Measurements from ENCODE around the gene ACACB.

DNA sequence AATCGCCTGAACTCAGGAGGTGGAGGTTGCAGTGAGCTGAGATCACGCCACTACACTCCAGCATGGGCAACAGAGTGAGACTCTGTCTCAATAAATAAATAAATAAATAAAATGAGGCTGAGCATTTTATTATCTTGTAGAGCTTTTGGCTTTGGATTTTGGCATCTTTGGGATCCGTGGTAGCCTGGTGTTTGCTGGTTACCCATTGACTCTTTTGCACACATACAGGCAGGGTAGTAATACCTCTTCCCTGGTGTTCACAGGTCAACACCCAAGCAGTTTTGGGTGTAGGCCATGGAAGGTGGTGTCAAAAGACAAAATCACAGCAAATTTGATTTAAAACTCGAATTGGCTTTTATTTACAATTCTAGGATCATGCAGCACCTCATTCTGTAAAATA, 27.8 kb downstream of the ACACB start:
- TF ChIP-seq, protein P1, sequence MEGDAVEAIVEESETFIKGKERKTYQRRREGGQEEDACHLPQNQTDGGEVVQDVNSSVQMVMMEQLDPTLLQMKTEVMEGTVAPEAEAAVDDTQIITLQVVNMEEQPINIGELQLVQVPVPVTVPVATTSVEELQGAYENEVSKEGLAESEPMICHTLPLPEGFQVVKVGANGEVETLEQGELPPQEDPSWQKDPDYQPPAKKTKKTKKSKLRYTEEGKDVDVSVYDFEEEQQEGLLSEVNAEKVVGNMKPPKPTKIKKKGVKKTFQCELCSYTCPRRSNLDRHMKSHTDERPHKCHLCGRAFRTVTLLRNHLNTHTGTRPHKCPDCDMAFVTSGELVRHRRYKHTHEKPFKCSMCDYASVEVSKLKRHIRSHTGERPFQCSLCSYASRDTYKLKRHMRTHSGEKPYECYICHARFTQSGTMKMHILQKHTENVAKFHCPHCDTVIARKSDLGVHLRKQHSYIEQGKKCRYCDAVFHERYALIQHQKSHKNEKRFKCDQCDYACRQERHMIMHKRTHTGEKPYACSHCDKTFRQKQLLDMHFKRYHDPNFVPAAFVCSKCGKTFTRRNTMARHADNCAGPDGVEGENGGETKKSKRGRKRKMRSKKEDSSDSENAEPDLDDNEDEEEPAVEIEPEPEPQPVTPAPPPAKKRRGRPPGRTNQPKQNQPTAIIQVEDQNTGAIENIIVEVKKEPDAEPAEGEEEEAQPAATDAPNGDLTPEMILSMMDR (IDR thresholded peaks at IDR 0.05; ENCODE audit: extremely low read depth in 1 of 2, insufficient read depth in 1 of 2, low read depth in 1 of 2, low read length in 2 of 2): no peak
- TF ChIP-seq EZH2 (IDR thresholded peaks at IDR 0.05; ENCODE audit: borderline replicate concordance, low read depth, low read length, severe bottlenecking) (no peak), POLR2A (IDR thresholded peaks at IDR 0.05; ENCODE audit: low read depth, low read length) (no peak), FOS (IDR thresholded peaks at IDR 0.05; ENCODE audit: borderline replicate concordance, insufficient read depth, low read length) (no peak), MYC (IDR thresholded peaks at IDR 0.05; ENCODE audit: low read depth, low read length) (no peak), JUN (IDR thresholded peaks at IDR 0.05; ENCODE audit: borderline replicate concordance, insufficient read depth, insufficient read length, low read depth) (no peak)
- TF ChIP-seq, protein P2, sequence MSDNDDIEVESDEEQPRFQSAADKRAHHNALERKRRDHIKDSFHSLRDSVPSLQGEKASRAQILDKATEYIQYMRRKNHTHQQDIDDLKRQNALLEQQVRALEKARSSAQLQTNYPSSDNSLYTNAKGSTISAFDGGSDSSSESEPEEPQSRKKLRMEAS (IDR thresholded peaks at IDR 0.05; ENCODE audit: insufficient read depth, insufficient read length): no peak

All from endothelial cell of umbilical vein (primary cell).